Measurements from ENCODE around the gene CHCHD5.

CHCHD5 gene

DNA sequence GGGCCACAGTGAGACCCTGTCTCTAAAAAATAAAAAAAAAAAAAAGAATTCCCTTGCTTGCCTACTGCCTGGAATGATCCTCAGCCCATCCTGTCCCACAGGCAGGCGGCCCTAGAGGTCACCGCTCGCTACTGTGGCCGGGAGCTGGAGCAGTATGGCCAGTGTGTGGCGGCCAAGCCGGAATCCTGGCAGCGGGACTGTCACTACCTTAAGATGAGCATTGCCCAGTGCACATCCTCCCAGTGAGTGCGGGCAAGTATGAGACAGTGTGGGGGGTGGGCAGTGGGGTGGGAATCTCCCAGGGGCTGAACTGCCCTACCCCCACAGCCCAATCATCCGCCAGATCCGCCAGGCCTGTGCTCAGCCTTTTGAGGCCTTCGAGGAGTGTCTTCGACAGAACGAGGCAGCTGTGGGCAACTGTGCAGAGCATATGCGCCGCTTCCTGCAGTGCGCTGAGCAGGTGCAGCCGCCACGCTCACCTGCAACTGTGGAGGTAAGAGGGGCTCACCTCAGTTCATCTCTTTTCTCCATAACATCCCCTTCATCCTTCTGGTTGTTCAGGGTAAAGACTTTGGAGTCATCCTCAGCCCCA lies 1.6 kb downstream of the CHCHD5 start:
- Histone ChIP-seq H3K4me2 (ENCODE audit: low read depth, low read length) (no peak overlapping the region), H3F3A (ENCODE audit: insufficient read depth, low read length) (peaks cover 26% of the 10 kb centered on the region), H3K27me3 (replicated peaks; ENCODE audit: insufficient read depth, low read length) (no peaks in the 10 kb centered on the region), H3K27ac (ENCODE audit: low read length) (no peak overlapping the region), H3K9ac (ENCODE audit: low read length) (no peak overlapping the region), H3K9me2 (replicated peaks; ENCODE audit: insufficient read depth, low read length) (no peaks in the 10 kb centered on the region), H3K79me2 (ENCODE audit: low read length) (peaks cover 19% of the 10 kb centered on the region), H2AFZ (ENCODE audit: low read length) (no peak overlapping the region), H4K20me1 (ENCODE audit: insufficient read depth, low read length) (no peaks in the 10 kb centered on the region), H3K9me3 (replicated peaks; ENCODE audit: insufficient read depth, low read length) (no peaks in the 10 kb centered on the region), H3K4me1 (ENCODE audit: low read length) (peaks cover 12% of the 10 kb centered on the region), H3K36me3 (replicated peaks; ENCODE audit: insufficient read depth, low read length) (no peaks in the 10 kb centered on the region), H3K4me3 (ENCODE audit: low read length) (no peak overlapping the region)
- no peak for TF ChIP-seq EZH2 (optimal IDR thresholded peaks at IDR 0.05; ENCODE audit: low read depth, low read length)
- no peak for DNase-seq

DNA sequence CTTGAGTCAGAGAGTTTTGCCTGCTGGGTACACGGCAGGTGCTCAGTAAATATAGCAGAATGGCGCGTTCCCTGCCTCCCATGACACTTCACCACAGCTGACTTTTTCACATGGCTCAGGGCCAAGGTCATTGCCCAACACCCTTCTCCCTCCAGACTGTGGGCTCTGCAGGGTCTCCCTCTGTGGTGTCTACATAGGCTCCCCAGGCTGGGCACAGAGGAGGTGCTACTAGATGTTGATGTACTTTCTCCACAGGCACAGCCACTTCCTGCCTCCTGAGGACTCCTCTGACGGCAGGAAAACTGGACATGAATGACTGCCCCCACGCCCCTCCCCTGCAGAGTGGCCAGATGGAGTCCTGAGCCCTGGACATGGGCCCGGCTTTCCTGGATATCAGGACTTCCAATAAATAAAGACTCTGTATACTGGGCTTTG lies 4.2 kb downstream of the CHCHD5 start:
- no peak overlapping the region for H2AFZ ChIP-seq (ENCODE audit: low read length)
- no peaks in the 10 kb centered on the region for H3K9me3 ChIP-seq (replicated peaks; ENCODE audit: insufficient read depth, low read length)
- H3K79me2 ChIP-seq (ENCODE audit: low read length): peaks cover 11% of the 10 kb centered on the region
- DNase-seq: no peak
- no peaks in the 10 kb centered on the region for H3K9me2 ChIP-seq (replicated peaks; ENCODE audit: insufficient read depth, low read length)
- 0 out of 2 replicates have a peak, but pooled peaks cover 3% of the 10 kb centered on the region for H3K4me1 ChIP-seq (ENCODE audit: low read length)
- no peak overlapping the region for H3K27ac ChIP-seq (ENCODE audit: low read length)
- no peaks in the 10 kb centered on the region for H3K27me3 ChIP-seq (replicated peaks; ENCODE audit: insufficient read depth, low read length)
- no peak overlapping the region for H3K9ac ChIP-seq (ENCODE audit: low read length)
- H3K36me3 ChIP-seq (replicated peaks; ENCODE audit: insufficient read depth, low read length): no peaks in the 10 kb centered on the region
- no peaks in the 10 kb centered on the region for H4K20me1 ChIP-seq (ENCODE audit: insufficient read depth, low read length)
- no peak for TF ChIP-seq EZH2 (optimal IDR thresholded peaks at IDR 0.05; ENCODE audit: low read depth, low read length)
- TF ChIP-seq, protein P1, sequence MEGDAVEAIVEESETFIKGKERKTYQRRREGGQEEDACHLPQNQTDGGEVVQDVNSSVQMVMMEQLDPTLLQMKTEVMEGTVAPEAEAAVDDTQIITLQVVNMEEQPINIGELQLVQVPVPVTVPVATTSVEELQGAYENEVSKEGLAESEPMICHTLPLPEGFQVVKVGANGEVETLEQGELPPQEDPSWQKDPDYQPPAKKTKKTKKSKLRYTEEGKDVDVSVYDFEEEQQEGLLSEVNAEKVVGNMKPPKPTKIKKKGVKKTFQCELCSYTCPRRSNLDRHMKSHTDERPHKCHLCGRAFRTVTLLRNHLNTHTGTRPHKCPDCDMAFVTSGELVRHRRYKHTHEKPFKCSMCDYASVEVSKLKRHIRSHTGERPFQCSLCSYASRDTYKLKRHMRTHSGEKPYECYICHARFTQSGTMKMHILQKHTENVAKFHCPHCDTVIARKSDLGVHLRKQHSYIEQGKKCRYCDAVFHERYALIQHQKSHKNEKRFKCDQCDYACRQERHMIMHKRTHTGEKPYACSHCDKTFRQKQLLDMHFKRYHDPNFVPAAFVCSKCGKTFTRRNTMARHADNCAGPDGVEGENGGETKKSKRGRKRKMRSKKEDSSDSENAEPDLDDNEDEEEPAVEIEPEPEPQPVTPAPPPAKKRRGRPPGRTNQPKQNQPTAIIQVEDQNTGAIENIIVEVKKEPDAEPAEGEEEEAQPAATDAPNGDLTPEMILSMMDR (IDR thresholded peaks at IDR 0.05; ENCODE audit: low read length): no peak
- no peak for TF ChIP-seq EZH2phosphoT487 (IDR thresholded peaks at IDR 0.05; ENCODE audit: low read length)
- H3K4me3 ChIP-seq (ENCODE audit: low read length): no peak overlapping the region
- peaks cover 14% of the 10 kb centered on the region for H3F3A ChIP-seq (ENCODE audit: insufficient read depth, low read length)
- no peak overlapping the region for H3K4me2 ChIP-seq (ENCODE audit: low read depth, low read length)

DNA sequence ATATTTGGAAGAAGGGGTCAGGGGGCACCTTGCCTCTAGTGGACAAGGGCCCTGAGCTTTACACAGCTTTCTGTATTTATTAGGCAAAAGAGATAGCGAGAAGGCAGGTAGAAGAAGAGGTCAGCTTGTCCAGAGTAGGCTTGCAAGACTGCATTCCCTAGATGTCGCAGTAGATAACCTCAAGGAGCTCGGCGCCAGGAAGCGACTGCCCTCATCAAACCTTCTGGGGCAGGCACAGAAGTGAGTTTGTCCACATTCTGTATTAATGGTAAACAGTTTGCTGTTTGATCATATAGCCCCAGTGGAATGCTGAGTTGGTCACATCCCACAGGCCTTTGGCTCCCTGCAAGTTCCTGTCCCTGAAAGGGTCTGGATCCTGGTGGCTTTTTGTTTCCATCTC lies 7.0 kb downstream of the CHCHD5 start:
- H3K4me1 ChIP-seq (ENCODE audit: low read length): no peaks in the 10 kb centered on the region
- no peaks in the 10 kb centered on the region for H4K20me1 ChIP-seq (ENCODE audit: insufficient read depth, low read length)
- H3K9ac ChIP-seq (ENCODE audit: low read length): no peak overlapping the region
- no peak overlapping the region for H3K4me2 ChIP-seq (ENCODE audit: low read depth, low read length)
- H3K79me2 ChIP-seq (ENCODE audit: low read length): no peaks in the 10 kb centered on the region
- no peaks in the 10 kb centered on the region for H3K9me2 ChIP-seq (replicated peaks; ENCODE audit: insufficient read depth, low read length)
- H3K9me3 ChIP-seq (replicated peaks; ENCODE audit: insufficient read depth, low read length): no peaks in the 10 kb centered on the region
- no peaks in the 10 kb centered on the region for H3F3A ChIP-seq (ENCODE audit: insufficient read depth, low read length)
- no peak overlapping the region for H3K4me3 ChIP-seq (ENCODE audit: low read length)
- no peak overlapping the region for H3K27ac ChIP-seq (ENCODE audit: low read length)
- DNase-seq: no peak
- no peaks in the 10 kb centered on the region for H3K36me3 ChIP-seq (replicated peaks; ENCODE audit: insufficient read depth, low read length)
- no peak for TF ChIP-seq EZH2phosphoT487 (IDR thresholded peaks at IDR 0.05; ENCODE audit: low read length)
- TF ChIP-seq, protein P1 (IDR thresholded peaks at IDR 0.05; ENCODE audit: low read length): no peak
- TF ChIP-seq EZH2 (optimal IDR thresholded peaks at IDR 0.05; ENCODE audit: low read depth, low read length): no peak
- H3K27me3 ChIP-seq (replicated peaks; ENCODE audit: insufficient read depth, low read length): no peaks in the 10 kb centered on the region
- H2AFZ ChIP-seq (ENCODE audit: low read length): no peak overlapping the region

DNA sequence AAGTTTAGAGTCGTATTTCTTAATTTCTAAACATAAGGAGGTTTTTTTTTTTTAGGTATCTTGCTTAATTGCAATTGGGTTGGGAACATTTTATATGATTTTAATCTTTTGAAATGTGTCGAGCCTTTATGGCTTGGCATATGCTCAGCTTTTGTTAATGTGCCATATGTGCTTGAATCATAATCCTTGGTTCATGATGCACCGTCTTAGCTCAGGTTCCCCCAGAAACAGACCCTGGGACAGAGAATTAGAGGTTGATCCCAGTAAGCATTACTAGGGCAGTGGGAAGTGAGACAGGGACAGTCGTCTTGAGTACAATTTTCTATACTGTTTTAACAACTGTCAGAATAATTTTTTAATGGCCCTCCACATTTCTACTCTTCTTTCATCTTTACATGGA lies 9.3 kb downstream of the CHCHD5 start:
- no peaks in the 10 kb centered on the region for H3K27me3 ChIP-seq (replicated peaks; ENCODE audit: insufficient read depth, low read length)
- no peaks in the 10 kb centered on the region for H3K9me2 ChIP-seq (replicated peaks; ENCODE audit: insufficient read depth, low read length)
- no peaks in the 10 kb centered on the region for H3K36me3 ChIP-seq (replicated peaks; ENCODE audit: insufficient read depth, low read length)
- H3F3A ChIP-seq (ENCODE audit: insufficient read depth, low read length): no peaks in the 10 kb centered on the region
- H3K27ac ChIP-seq (ENCODE audit: low read length): no peak overlapping the region
- no peaks in the 10 kb centered on the region for H3K79me2 ChIP-seq (ENCODE audit: low read length)
- no peak overlapping the region for H3K9ac ChIP-seq (ENCODE audit: low read length)
- DNase-seq: no peak
- H3K4me3 ChIP-seq (ENCODE audit: low read length): no peak overlapping the region
- H4K20me1 ChIP-seq (ENCODE audit: insufficient read depth, low read length): no peaks in the 10 kb centered on the region
- H3K4me2 ChIP-seq (ENCODE audit: low read depth, low read length): no peak overlapping the region
- no peak overlapping the region for H2AFZ ChIP-seq (ENCODE audit: low read length)
- H3K4me1 ChIP-seq (ENCODE audit: low read length): no peaks in the 10 kb centered on the region
- no peaks in the 10 kb centered on the region for H3K9me3 ChIP-seq (replicated peaks; ENCODE audit: insufficient read depth, low read length)
- TF ChIP-seq EZH2phosphoT487 (IDR thresholded peaks at IDR 0.05; ENCODE audit: low read length) (no peak), EZH2 (optimal IDR thresholded peaks at IDR 0.05; ENCODE audit: low read depth, low read length) (no peak)
- TF ChIP-seq, protein P1 (IDR thresholded peaks at IDR 0.05; ENCODE audit: low read length): no peak
